ENCODE data around the gene ANAPC4.

The ANAPC4 gene

GRCh38 chr4:25448379-25449109, 71.5 kb downstream of the ANAPC4 start:
- 0 out of 2 replicates have a peak, but pooled peaks cover 9% of the 10 kb centered on the region for H3K27me3 ChIP-seq (ENCODE audit: control insufficient read depth, low read length)
- H4K20me1 ChIP-seq (ENCODE audit: control insufficient read depth, insufficient read depth, low read depth, low read length), result no peaks in the 10 kb centered on the region
- TF ChIP-seq EZH2phosphoT487 (IDR thresholded peaks at IDR 0.05; ENCODE audit: borderline replicate concordance, low read length), result no peak
- no peak for TF ChIP-seq CTCF (IDR thresholded peaks at IDR 0.05; ENCODE audit: low read depth, low read length, poor library complexity, severe bottlenecking)
- no peak overlapping the region for H3K27ac ChIP-seq (ENCODE audit: low read depth, low read length)
- H3K36me3 ChIP-seq (ENCODE audit: control insufficient read depth, low read length), result no peaks in the 10 kb centered on the region
- no peaks in the 10 kb centered on the region for H3F3A ChIP-seq (ENCODE audit: control insufficient read depth, insufficient read depth)
- no peaks in the 10 kb centered on the region for H3K9me2 ChIP-seq (replicated peaks; ENCODE audit: control insufficient read depth, low read length)
- no peaks in the 10 kb centered on the region for H3K9me3 ChIP-seq (ENCODE audit: control insufficient read depth, insufficient read depth, low read length)
- H3K4me3 ChIP-seq (ENCODE audit: low read length), result no peak overlapping the region
- H3K4me2 ChIP-seq (ENCODE audit: low read length), result no peak overlapping the region
- no peaks in the 10 kb centered on the region for H3K79me2 ChIP-seq (ENCODE audit: control insufficient read depth, low read length)
- no peaks in the 10 kb centered on the region for H3K4me1 ChIP-seq (ENCODE audit: control insufficient read depth, low read length)

GRCh38 chr4:25449270-25449669, 72.2 kb downstream of the ANAPC4 start:
- Histone ChIP-seq H3K27me3 (ENCODE audit: control insufficient read depth, low read length) (0 out of 2 replicates have a peak, but pooled peaks cover 9% of the 10 kb centered on the region), H3K36me3 (ENCODE audit: control insufficient read depth, low read length) (no peaks in the 10 kb centered on the region), H3K9me2 (replicated peaks; ENCODE audit: control insufficient read depth, low read length) (no peaks in the 10 kb centered on the region), H3K27ac (ENCODE audit: low read depth, low read length) (no peak overlapping the region), H3K4me3 (ENCODE audit: low read length) (no peak overlapping the region), H4K20me1 (ENCODE audit: control insufficient read depth, insufficient read depth, low read depth, low read length) (no peaks in the 10 kb centered on the region), H3K4me2 (ENCODE audit: low read length) (no peak overlapping the region), H3F3A (ENCODE audit: control insufficient read depth, insufficient read depth) (no peaks in the 10 kb centered on the region), H3K79me2 (ENCODE audit: control insufficient read depth, low read length) (no peaks in the 10 kb centered on the region), H3K9me3 (ENCODE audit: control insufficient read depth, insufficient read depth, low read length) (no peaks in the 10 kb centered on the region), H3K4me1 (ENCODE audit: control insufficient read depth, low read length) (no peaks in the 10 kb centered on the region)
- no peak for TF ChIP-seq CTCF (IDR thresholded peaks at IDR 0.05; ENCODE audit: low read depth, low read length, poor library complexity, severe bottlenecking)
- no peak for TF ChIP-seq EZH2phosphoT487 (IDR thresholded peaks at IDR 0.05; ENCODE audit: borderline replicate concordance, low read length)

GRCh38 chr4:25449688-25450087, 72.6 kb downstream of the ANAPC4 start:
- TF ChIP-seq EZH2phosphoT487 (IDR thresholded peaks at IDR 0.05; ENCODE audit: borderline replicate concordance, low read length) (no peak), CTCF (IDR thresholded peaks at IDR 0.05; ENCODE audit: low read depth, low read length, poor library complexity, severe bottlenecking) (no peak)
- 0 out of 2 replicates have a peak, but pooled peaks cover 9% of the 10 kb centered on the region for H3K27me3 ChIP-seq (ENCODE audit: control insufficient read depth, low read length)
- H4K20me1 ChIP-seq (ENCODE audit: control insufficient read depth, insufficient read depth, low read depth, low read length), result no peaks in the 10 kb centered on the region
- H3K9me2 ChIP-seq (replicated peaks; ENCODE audit: control insufficient read depth, low read length), result no peaks in the 10 kb centered on the region
- H3K4me2 ChIP-seq (ENCODE audit: low read length), result no peak overlapping the region
- no peaks in the 10 kb centered on the region for H3K9me3 ChIP-seq (ENCODE audit: control insufficient read depth, insufficient read depth, low read length)
- H3K4me3 ChIP-seq (ENCODE audit: low read length), result no peak overlapping the region
- H3F3A ChIP-seq (ENCODE audit: control insufficient read depth, insufficient read depth), result no peaks in the 10 kb centered on the region
- H3K36me3 ChIP-seq (ENCODE audit: control insufficient read depth, low read length), result no peaks in the 10 kb centered on the region
- no peak overlapping the region for H3K27ac ChIP-seq (ENCODE audit: low read depth, low read length)
- H3K79me2 ChIP-seq (ENCODE audit: control insufficient read depth, low read length), result no peaks in the 10 kb centered on the region
- H3K4me1 ChIP-seq (ENCODE audit: control insufficient read depth, low read length), result no peaks in the 10 kb centered on the region

Measured in DOHH2 (cell line).